ENCODE data around the gene CTSF. TPM values are rescaled to one million over a fixed set of nuclear protein-coding genes. Genes with fewer than 3 reads are reported as not detected.

CTSF gene
- total and polyA plus RNA-seq, 2 of the 13 experiments (the other 11 are each of a cell fraction or from before 2014, with no cell fraction given): not detected

- peak; percentile 84 for TF ChIP-seq XRCC5 (optimal IDR thresholded peaks at IDR 0.05; ENCODE audit: low read length)
- TF ChIP-seq PHF20 (CRISPR knock-in tag; IDR thresholded peaks at IDR 0.05): peak; percentile 72
- TF ChIP-seq ZNF816 (CRISPR knock-in tag; IDR thresholded peaks at IDR 0.05; ENCODE audit: borderline replicate concordance): no peak
- TF ChIP-seq PAXIP1 (CRISPR knock-in tag; conservative IDR thresholded peaks at IDR 0.05): peak; percentile 71
- 0 out of 2 replicates have a peak, but pooled peaks have one; percentile 21 for TF ChIP-seq ZIK1 (CRISPR knock-in tag; IDR thresholded peaks at IDR 0.05; ENCODE audit: borderline replicate concordance, low read depth)
- peak; percentile 94 for TF ChIP-seq SAP130 (CRISPR knock-in tag; IDR thresholded peaks at IDR 0.05; ENCODE audit: low read depth)
- no peak for TF ChIP-seq ZNF589 (CRISPR knock-in tag; conservative IDR thresholded peaks at IDR 0.05)
- no peak for TF ChIP-seq SNAPC4 (CRISPR knock-in tag; IDR thresholded peaks at IDR 0.05)
- TF ChIP-seq ZHX1 (CRISPR knock-in tag; IDR thresholded peaks at IDR 0.05; ENCODE audit: low read depth): 0 out of 2 replicates have a peak, but pooled peaks have one; percentile 29
- TF ChIP-seq SOX13 (IDR thresholded peaks at IDR 0.05): no peak
- peak in 1 of 2 experiments; percentile 51; a peak in 2 of 4 replicates for TF ChIP-seq SOX13 (CRISPR knock-in tag; conservative IDR thresholded peaks at IDR 0.05 in 1 of 2, IDR thresholded peaks at IDR 0.05 in 1 of 2)
- no peak for TF ChIP-seq TBX3 (IDR thresholded peaks at IDR 0.05; ENCODE audit: borderline replicate concordance)
- TF ChIP-seq SOX6 (IDR thresholded peaks at IDR 0.05): no peak
- TF ChIP-seq SOX6 (CRISPR knock-in tag; IDR thresholded peaks at IDR 0.05): peak; percentile 53; the same call in 1 of the 2 replicates
- peak; percentile 97 for TF ChIP-seq ZNF230 (CRISPR knock-in tag; IDR thresholded peaks at IDR 0.05)
- TF ChIP-seq ZNF205 (CRISPR knock-in tag; IDR thresholded peaks at IDR 0.05): peak; percentile 16
- no peak for TF ChIP-seq MAFG (CRISPR knock-in tag; IDR thresholded peaks at IDR 0.05)
- TF ChIP-seq CHCHD3 (CRISPR knock-in tag; IDR thresholded peaks at IDR 0.05): 0 out of 2 replicates have a peak, but pooled peaks have one; percentile 35
Observed at GRCh38 chr11:66592457-66593302, 24.3 kb upstream of the CTSF start, which contains the start of the genes CCDC87 and CCS (continued).
